T-cell (primary cell): Measurements from ENCODE around the gene PEX5. TPM values are rescaled to one million over a fixed set of nuclear protein-coding genes. Genes with fewer than 3 reads are reported as not detected.
A peak's percentile ranks its signal among the peaks of the same experiment; 100 is the strongest.
"Not testable (repeated sequence)": the region's sequence is repeated elsewhere in the genome, so short reads cannot be mapped to it uniquely, and the experiment has no call there.

ENCODE experiments used
- ATAC-seq, 4 experiments: fragments of 200-7000 bp in 3 of 4; fragments of 150-1000 bp in 1 of 4; cut with Tn5 transposase; replicated peaks in 1 of 4; 1 replicate in 3 of 4; 2 replicates in 1 of 4; pipeline ENCODE4 v1.10.0; 2021; ENCODE audit warnings: moderate library complexity in 3 of 4, mild to moderate bottlenecking in 2 of 4, moderate number of reproducible peaks in 1 of 4
- CTCF ChIA-PET, 2 donors: fragments of 300-600 bp; sonication (Branson Sonifier 250); formaldehyde crosslinking; loops; one replicate each; lab custom pipeline; 2022; ENCODE audit warnings: antibody characterized with exemption in 2 of 2; lab: Charles Lee
- POLR2A ChIA-PET, 2 donors: fragments of 300-600 bp; sonication (Branson Sonifier 250); formaldehyde crosslinking; loops; one replicate each; lab custom pipeline; 2022; ENCODE audit warnings: antibody characterized with exemption in 2 of 2; lab: Charles Lee
- DNase-seq, 35 experiments: peaks; one replicate each; pipeline versions ENCODE4 v3.0.0 to v3.0.0-alpha.2; 2013 to 2023
- H3K27ac ChIP-seq: one replicate; pipeline ENCODE4 v1.5.1; 2013; ENCODE audit warnings: low read length
- H3K27me3 ChIP-seq, 2 experiments: replicated peaks in 1 of 2; 1 replicate in 1 of 2; 2 replicates in 1 of 2; pipeline versions ENCODE4 v1.6.1 to v1.7.0; 2013; ENCODE audit warnings: low read length in 1 of 2, mixed read lengths in 1 of 2; ENCODE audit not compliant: control insufficient read depth in 2 of 2, insufficient read depth in 2 of 2; ENCODE audit errors: extremely low read depth in 1 of 2
- H3K36me3 ChIP-seq, 2 donors: 1 replicate in 1 of 2; 2 replicates in 1 of 2; pipeline versions ENCODE4 v1.6.1 to v1.7.0; 2013; ENCODE audit warnings: low read length in 1 of 2; ENCODE audit not compliant: control insufficient read depth in 2 of 2, insufficient read depth in 1 of 2; ENCODE audit errors: extremely low read depth in 1 of 2
- H3K4me1 ChIP-seq, 2 experiments: 1 replicate in 1 of 2; 2 replicates in 1 of 2; pipeline versions ENCODE4 v1.6.1 to v1.7.0; 2013; ENCODE audit warnings: low read length in 2 of 2, mixed read lengths in 1 of 2; ENCODE audit not compliant: insufficient read depth in 2 of 2, control insufficient read depth in 1 of 2; ENCODE audit errors: extremely low read depth in 1 of 2
- H3K4me3 ChIP-seq, 2 donors: 1 replicate in 1 of 2; 2 replicates in 1 of 2; pipeline versions ENCODE4 v1.5.1 to v1.7.0; 2013; ENCODE audit warnings: mild to moderate bottlenecking in 2 of 2, low read length in 1 of 2, moderate library complexity in 1 of 2; ENCODE audit not compliant: control insufficient read depth in 1 of 2; ENCODE audit errors: extremely low read depth in 1 of 2
- H3K9me3 ChIP-seq: 2 replicates; pipeline ENCODE4 v1.7.0; 2013
- H3K27ac Mint-ChIP-seq, 2 donors: one replicate each; pipeline ENCODE4 v1.8.0; 2020 to 2021; ENCODE audit warnings: mild to moderate bottlenecking in 2 of 2, mixed read lengths in 2 of 2
- H3K27me3 Mint-ChIP-seq, 2 donors: one replicate each; pipeline ENCODE4 v1.8.0; 2021 to 2022; ENCODE audit warnings: mixed read lengths in 2 of 2
- H3K36me3 Mint-ChIP-seq: one replicate; pipeline ENCODE4 v1.8.0; 2021; ENCODE audit warnings: mixed read lengths
- H3K4me1 Mint-ChIP-seq, 3 donors: one replicate each; pipeline ENCODE4 v1.8.0; 2020 to 2022; ENCODE audit warnings: mixed read lengths in 3 of 3, mild to moderate bottlenecking in 1 of 3
- H3K4me3 Mint-ChIP-seq, 3 donors: one replicate each; pipeline ENCODE4 v1.8.0; 2020 to 2022; ENCODE audit warnings: mild to moderate bottlenecking in 3 of 3, mixed read lengths in 3 of 3, moderate library complexity in 3 of 3
- H3K9me3 Mint-ChIP-seq, 3 donors: one replicate each; pipeline ENCODE4 v1.8.0; 2020 to 2022; ENCODE audit warnings: mixed read lengths in 3 of 3
- WGBS: methylation state at CpG from one replicate; pipeline ENCODE4 v1.1.5; 2013; ENCODE audit warnings: missing lambda C conversion rate; ENCODE audit not compliant: insufficient coverage; 5-methylcytosine and 5-hydroxymethylcytosine counted together
- total RNA-seq, 35 experiments: library from RNA in 6 of 35; stranded (reverse) in 6 of 35; fragments of 120-200 nt in 1 of 35; gene quantifications; one replicate each; pipeline versions ENCODE4 v1.2.1 to v1.2.4 and lab custom pipeline; 2013 to 2026

PEX5 gene
- total RNA-seq, 5 donors from 2014 or later (not counting 1 experiment from before 2014, with no cell fraction given): 24.0 to 44.5 (median 31.1) TPM

DNA sequence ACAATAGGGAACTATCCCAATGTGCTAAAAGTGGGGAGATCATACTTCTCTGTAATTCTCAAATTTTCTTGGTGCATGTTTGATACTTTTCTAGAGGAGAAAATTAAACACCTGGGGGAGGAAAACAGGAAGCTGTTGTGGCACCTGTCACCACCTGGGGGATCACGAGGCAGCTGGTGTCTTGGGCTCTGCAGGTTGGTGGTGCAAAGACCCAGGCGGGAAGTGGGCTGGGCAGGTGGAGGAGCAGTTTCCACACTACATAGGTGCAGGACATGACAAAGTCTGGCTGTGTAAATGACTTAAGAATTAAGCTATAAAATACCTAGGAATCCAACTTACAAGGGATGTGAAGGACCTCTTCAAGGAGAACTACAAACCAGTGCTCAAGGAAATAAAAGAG is 23.2 kb downstream of the PEX5 start:
- no peak overlapping the region for H3K27ac Mint-ChIP-seq
- H3K36me3 ChIP-seq: peaks cover 9 to 40% of the 10 kb centered on the region in 2 donors
- DNase-seq (no peak), ATAC-seq (no peak)
- POLR2A ChIA-PET: interaction anchor here in 1 of 2 donors (0.5 kb wide), 1 partner anchor 32 kb away, joined by 3 read pairs; no protein-coding TSS in a partner anchor
- no peaks in the 10 kb centered on the region for H3K9me3 ChIP-seq
- H3K9me3 Mint-ChIP-seq: peaks cover 0 to 14% (median 9%) of the 10 kb centered on the region in 3 donors
- H3K27me3 Mint-ChIP-seq: no peaks in the 10 kb centered on the region
- no CpG with 5 or more reads among the region's 2 CpGs for WGBS
- H3K4me1 Mint-ChIP-seq: no peaks in the 10 kb centered on the region
- H3K36me3 Mint-ChIP-seq: peaks cover 45% of the 10 kb centered on the region
- no peak overlapping the region for H3K4me3 ChIP-seq
- no peaks in the 10 kb centered on the region for H3K4me1 ChIP-seq
- CTCF ChIA-PET: interaction anchor here (0.6 to 0.7 kb wide), 3 partner anchors 79 to 400 kb away, joined by 3 to 4 read pairs (median 3); no protein-coding TSS in a partner anchor
- no peak overlapping the region for H3K27ac ChIP-seq
- peaks cover 0 to 2% of the 10 kb centered on the region in 2 experiments for H3K27me3 ChIP-seq
- H3K4me3 Mint-ChIP-seq: no peak overlapping the region

DNA sequence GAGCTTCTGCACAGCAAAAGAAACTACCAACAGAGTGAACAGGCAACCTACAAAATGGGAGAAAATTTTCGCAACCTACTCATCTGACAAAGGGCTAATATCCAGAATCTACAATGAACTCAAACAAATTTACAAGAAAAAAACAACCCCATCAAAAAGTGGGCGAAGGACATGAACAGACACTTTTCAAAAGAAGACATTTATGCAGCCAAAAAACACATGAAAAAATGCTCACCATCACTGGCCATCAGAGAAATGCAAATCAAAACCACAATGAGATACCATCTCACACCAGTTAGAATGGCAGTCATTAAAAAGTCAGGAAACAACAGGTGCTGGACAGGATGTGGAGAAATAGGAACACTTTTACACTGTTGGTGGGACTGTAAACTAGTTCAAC is 24.3 kb downstream of the PEX5 start:
- H3K4me3 ChIP-seq, H3K27me3 ChIP-seq, ATAC-seq, H3K27ac Mint-ChIP-seq, H3K27me3 Mint-ChIP-seq, H3K4me1 ChIP-seq, H3K9me3 ChIP-seq, CTCF ChIA-PET, DNase-seq, H3K4me3 Mint-ChIP-seq, POLR2A ChIA-PET, H3K27ac ChIP-seq, H3K4me1 Mint-ChIP-seq: not testable (repeated sequence)
- peaks cover 34% of the 10 kb centered on the region for H3K36me3 Mint-ChIP-seq
- H3K36me3 ChIP-seq: peaks cover 9 to 29% of the 10 kb centered on the region in 2 donors
- no CpG with 5 or more reads among the region's 2 CpGs for WGBS
- H3K9me3 Mint-ChIP-seq: peaks cover 0 to 14% (median 9%) of the 10 kb centered on the region in 3 donors

DNA sequence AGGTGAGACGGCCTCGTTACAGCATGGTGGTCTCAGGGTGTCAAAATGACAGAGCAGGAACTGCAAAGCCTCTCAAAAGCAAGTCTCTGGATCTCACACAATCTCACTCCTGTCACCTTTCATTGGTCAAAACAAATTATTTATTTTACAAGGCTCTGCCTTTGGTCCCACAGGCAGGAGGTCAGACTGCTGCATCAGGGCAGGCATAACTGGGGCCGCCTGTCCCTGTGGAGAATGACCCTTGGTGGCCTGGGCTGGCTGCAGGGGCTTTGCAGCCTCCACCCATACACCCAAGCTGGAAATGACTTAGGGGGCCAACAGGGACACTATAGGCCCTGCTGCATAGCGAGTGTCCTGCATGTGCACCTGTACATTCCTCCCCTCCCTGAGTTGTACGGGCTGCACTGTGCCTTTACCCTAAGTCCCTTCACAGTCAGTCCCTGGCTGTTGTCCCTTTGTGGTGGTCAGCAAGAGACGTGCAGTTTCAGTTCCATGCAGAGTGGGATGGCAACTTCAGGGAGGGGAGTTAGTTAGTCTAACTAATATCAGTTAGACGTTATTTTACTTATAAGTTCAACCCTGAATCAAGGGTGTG is 28.1 kb downstream of the PEX5 start:
- H3K27ac ChIP-seq: no peak overlapping the region
- no peak for ATAC-seq
- H3K27me3 Mint-ChIP-seq: no peaks in the 10 kb centered on the region
- no peaks in the 10 kb centered on the region for H3K4me1 ChIP-seq
- no peak overlapping the region for H3K4me3 Mint-ChIP-seq
- H3K27me3 ChIP-seq: peaks cover 0 to 3% of the 10 kb centered on the region in 2 experiments
- no peak overlapping the region for H3K4me3 ChIP-seq
- H3K36me3 Mint-ChIP-seq: peaks cover 4% of the 10 kb centered on the region
- WGBS: 62% methylated on average over 2 of the region's 7 CpGs
- H3K36me3 ChIP-seq: no peaks in the 10 kb centered on the region
- ChIA-PET CTCF (no interaction called here), POLR2A (no interaction called here)
- H3K4me1 Mint-ChIP-seq: no peaks in the 10 kb centered on the region
- H3K9me3 ChIP-seq: no peaks in the 10 kb centered on the region
- H3K9me3 Mint-ChIP-seq: peaks cover 0 to 8% (median 3%) of the 10 kb centered on the region in 3 donors
- no peak for DNase-seq
- H3K27ac Mint-ChIP-seq: no peak overlapping the region

DNA sequence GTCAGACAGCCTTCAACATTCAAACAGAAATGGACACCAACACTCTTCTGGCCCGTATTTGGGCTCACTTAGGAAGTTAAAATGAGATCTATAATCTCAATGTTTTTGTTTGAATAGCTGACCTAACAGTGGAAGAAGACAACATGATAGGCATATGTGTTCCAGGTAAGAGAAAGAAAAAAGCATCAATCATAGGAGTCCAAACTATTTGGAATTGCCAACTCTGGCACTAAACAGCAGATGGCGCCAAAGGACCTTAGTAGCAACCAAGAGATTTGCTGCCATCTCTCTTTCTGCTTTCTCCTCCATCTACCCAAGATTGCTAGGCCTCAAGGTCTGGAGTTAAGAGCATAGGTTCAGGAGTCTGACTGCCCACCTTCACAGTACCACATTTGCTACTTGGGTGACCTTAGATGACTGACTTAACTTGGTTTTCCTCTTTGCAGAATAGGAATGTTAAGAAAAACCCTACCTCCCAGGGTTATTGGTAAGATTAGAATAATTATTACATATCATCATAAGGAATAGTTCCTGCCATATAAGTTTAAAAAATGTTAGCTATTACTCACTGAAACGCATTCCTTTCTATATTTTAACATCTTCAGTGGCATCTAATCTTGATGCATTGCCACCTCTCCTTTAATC is 30.2 kb downstream of the PEX5 start:
- Histone ChIP-seq H3K27me3 (peaks cover 0 to 3% of the 10 kb centered on the region in 2 experiments), H3K27ac (no peak overlapping the region), H3K36me3 (no peaks in the 10 kb centered on the region), H3K4me1 (no peaks in the 10 kb centered on the region), H3K4me3 (no peak overlapping the region), H3K9me3 (no peaks in the 10 kb centered on the region)
- POLR2A ChIA-PET: interaction anchor here in 1 of 2 donors (0.5 kb wide), 1 partner anchor 604 kb away, joined by 5 read pairs; no protein-coding TSS in a partner anchor
- CTCF ChIA-PET: interaction anchor here (0.7 to 1.9 kb wide), 7 partner anchors 9 to 588 kb away, joined by 3 to 10 read pairs (median 4); no protein-coding TSS in a partner anchor
- Mint-ChIP-seq H3K27me3 (no peaks in the 10 kb centered on the region), H3K27ac (no peak overlapping the region), H3K4me1 (no peaks in the 10 kb centered on the region), H3K4me3 (no peak overlapping the region), H3K36me3 (no peaks in the 10 kb centered on the region), H3K9me3 (peaks cover 0 to 6% (median 0%) of the 10 kb centered on the region in 3 donors)
- no CpG with 5 or more reads among the region's 3 CpGs for WGBS
- ATAC-seq: peak; percentile 54 to 63 (median 56)
- peak; percentile 32 to 86 (median 67) for DNase-seq

DNA sequence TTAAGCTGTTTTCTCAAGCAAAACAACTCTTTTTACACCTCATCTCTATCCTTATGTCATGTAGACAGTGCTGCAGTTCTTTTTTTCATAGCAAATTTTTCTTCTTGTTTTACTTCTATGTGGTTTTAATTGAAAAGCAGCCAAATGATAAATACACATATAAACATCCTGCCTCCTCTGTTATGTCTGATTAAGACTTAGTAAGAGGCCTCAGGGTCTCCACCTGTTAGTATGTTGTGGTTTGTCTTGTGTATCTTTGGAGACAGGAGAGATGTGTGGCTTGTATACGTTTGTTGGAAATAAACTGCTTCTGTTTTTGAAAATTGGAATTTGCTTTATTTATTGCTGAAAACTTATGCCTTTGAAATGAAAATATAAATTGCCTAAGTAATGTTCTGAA is 32.0 kb downstream of the PEX5 start:
- no peak overlapping the region for H3K27ac ChIP-seq
- ATAC-seq: no peak
- H3K27ac Mint-ChIP-seq: no peak overlapping the region
- H3K4me3 ChIP-seq: no peak overlapping the region
- no peaks in the 10 kb centered on the region for H3K9me3 Mint-ChIP-seq
- H3K4me3 Mint-ChIP-seq: no peak overlapping the region
- H3K9me3 ChIP-seq: no peaks in the 10 kb centered on the region
- ChIA-PET POLR2A (no interaction called here), CTCF (interaction anchor here (1.2 to 1.9 kb wide), 2 partner anchors 416 to 419 kb away, joined by 3 to 10 read pairs; no protein-coding TSS in a partner anchor)
- no peaks in the 10 kb centered on the region for H3K36me3 Mint-ChIP-seq
- peaks cover 0 to 3% of the 10 kb centered on the region in 2 experiments for H3K27me3 ChIP-seq
- H3K4me1 ChIP-seq: no peaks in the 10 kb centered on the region
- no peaks in the 10 kb centered on the region for H3K4me1 Mint-ChIP-seq
- WGBS: no CpG with 5 or more reads among the region's 1 CpG
- no peak for DNase-seq
- no peaks in the 10 kb centered on the region for H3K36me3 ChIP-seq
- no peaks in the 10 kb centered on the region for H3K27me3 Mint-ChIP-seq

DNA sequence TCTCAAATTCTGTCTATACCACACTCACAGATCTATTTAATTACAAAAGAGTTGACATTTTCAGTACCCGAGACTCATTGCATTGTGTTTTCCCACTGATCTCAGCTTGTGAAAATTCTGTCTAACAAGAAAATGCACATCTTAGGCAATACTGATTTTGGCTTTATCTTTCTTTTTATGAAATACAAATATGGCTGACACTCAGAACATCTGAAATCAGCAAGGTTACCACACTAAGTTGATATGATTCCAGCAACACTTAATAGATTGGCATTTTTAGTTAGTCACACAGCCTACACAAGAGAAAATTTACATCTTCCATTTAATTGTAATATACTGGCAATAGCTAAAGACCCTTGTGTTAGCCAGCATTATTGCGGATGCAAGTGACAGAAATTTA is 40.3 kb downstream of the PEX5 start:
- H3K9me3 ChIP-seq: no peaks in the 10 kb centered on the region
- Mint-ChIP-seq H3K27ac (no peak overlapping the region), H3K9me3 (peaks cover 0 to 5% (median 0%) of the 10 kb centered on the region in 3 donors), H3K36me3 (no peaks in the 10 kb centered on the region), H3K4me3 (no peak overlapping the region), H3K27me3 (peaks cover 21 to 31% of the 10 kb centered on the region in 2 donors), H3K4me1 (no peaks in the 10 kb centered on the region)
- ChIA-PET CTCF (no interaction called here), POLR2A (no interaction called here)
- H3K27ac ChIP-seq: no peak overlapping the region
- ATAC-seq (no peak), DNase-seq (no peak)
- 94% methylated on average over 2 of the region's 2 CpGs for WGBS
- H3K4me3 ChIP-seq: no peak overlapping the region
- H3K36me3 ChIP-seq: no peaks in the 10 kb centered on the region
- no peaks in the 10 kb centered on the region for H3K27me3 ChIP-seq
- no peaks in the 10 kb centered on the region for H3K4me1 ChIP-seq
